H9 (cell line): ENCODE results near the gene AQP12A. TPM values are rescaled to one million over a fixed set of nuclear protein-coding genes. Genes with fewer than 3 reads are reported as not detected.

Experiments used
- DNase-seq: peaks from one replicate; pipeline ENCODE4 v3.0.0-alpha.2; 2017
- H2AFZ ChIP-seq: one replicate; pipeline ENCODE4 v1.6.1; 2013; ENCODE audit warnings: mild to moderate bottlenecking, low read length, control low read depth, moderate library complexity
- H2AK5ac ChIP-seq: 2 replicates; pipeline ENCODE4 v1.6.1; 2013; ENCODE audit warnings: low read length, control low read depth, mixed read lengths; ENCODE audit not compliant: insufficient read length
- H2BK120ac ChIP-seq: one replicate; pipeline ENCODE4 v1.6.1; 2013; ENCODE audit warnings: low read depth, mild to moderate bottlenecking, low read length, control low read depth, inconsistent platforms; ENCODE audit not compliant: poor library complexity, severe bottlenecking
- H2BK12ac ChIP-seq: 2 replicates; pipeline ENCODE4 v1.6.1; 2013; ENCODE audit warnings: low read length, control low read depth, mixed read lengths, low read depth; ENCODE audit not compliant: insufficient read length
- H2BK15ac ChIP-seq: 2 replicates; pipeline ENCODE4 v1.6.1; 2013; ENCODE audit warnings: low read depth, low read length, control low read depth
- H2BK20ac ChIP-seq: one replicate; pipeline ENCODE4 v1.6.1; 2013; ENCODE audit warnings: low read depth, mild to moderate bottlenecking, low read length, control low read depth, inconsistent platforms; ENCODE audit not compliant: poor library complexity, severe bottlenecking
- H2BK5ac ChIP-seq: 2 replicates; pipeline ENCODE4 v1.6.1; 2013; ENCODE audit warnings: low read length, control low read depth, mixed read lengths; ENCODE audit not compliant: insufficient read length
- H3K14ac ChIP-seq: 2 replicates; pipeline ENCODE4 v1.6.1; 2013; ENCODE audit warnings: low read length, control low read depth; ENCODE audit not compliant: insufficient read depth
- H3K18ac ChIP-seq: 2 replicates; pipeline ENCODE4 v1.6.1; 2013; ENCODE audit warnings: low read depth, mild to moderate bottlenecking, mixed read lengths, low read length, control low read depth; ENCODE audit not compliant: insufficient read length
- H3K23ac ChIP-seq: 2 replicates; pipeline ENCODE4 v1.6.1; 2013; ENCODE audit warnings: low read length, control low read depth, mixed read lengths, low read depth; ENCODE audit not compliant: insufficient read length
- H3K23me2 ChIP-seq: 2 replicates; pipeline ENCODE4 v1.6.1; 2013; ENCODE audit warnings: low read depth, mild to moderate bottlenecking, mixed read lengths, low read length, control low read depth; ENCODE audit not compliant: insufficient read length, poor library complexity, severe bottlenecking
- H3K27ac ChIP-seq: 2 replicates; pipeline ENCODE4 v1.5.1; 2013; ENCODE audit warnings: low read length, control low read depth, mixed read lengths, low read depth; ENCODE audit not compliant: insufficient read length
- H3K27me3 ChIP-seq: 2 replicates; pipeline ENCODE4 v1.6.1; 2013; ENCODE audit warnings: low read length, control low read depth, inconsistent platforms; ENCODE audit not compliant: insufficient read depth
- H3K4ac ChIP-seq: 2 replicates; pipeline ENCODE4 v1.6.1; 2013; ENCODE audit warnings: low read depth, mild to moderate bottlenecking, control low read depth, inconsistent platforms, low read length, moderate library complexity
- H3K4me1 ChIP-seq: 2 replicates; pipeline ENCODE4 v1.6.1; 2013; ENCODE audit warnings: low read length, control low read depth, inconsistent platforms; ENCODE audit not compliant: insufficient read depth
- H3K4me2 ChIP-seq: 2 replicates; pipeline ENCODE4 v1.6.1; 2013; ENCODE audit warnings: low read length, control low read depth, mixed read lengths; ENCODE audit not compliant: insufficient read length, insufficient read depth
- H3K56ac ChIP-seq: 2 replicates; pipeline ENCODE4 v1.6.1; 2013; ENCODE audit warnings: low read depth, mild to moderate bottlenecking, mixed read lengths, low read length, control low read depth; ENCODE audit not compliant: insufficient read length
- H3K79me1 ChIP-seq: 2 replicates; pipeline ENCODE4 v1.6.1; 2013; ENCODE audit warnings: low read depth, mild to moderate bottlenecking, moderate library complexity, low read length, control low read depth, inconsistent platforms; ENCODE audit not compliant: insufficient read depth, poor library complexity, severe bottlenecking
- H3K79me2 ChIP-seq: 2 replicates; pipeline ENCODE4 v1.6.1; 2013; ENCODE audit warnings: low read length, control low read depth, inconsistent platforms; ENCODE audit not compliant: insufficient read depth
- H3K9ac ChIP-seq: 2 replicates; pipeline ENCODE4 v1.6.1; 2013; ENCODE audit warnings: low read length, control low read depth, mixed read lengths; ENCODE audit not compliant: insufficient read length; ENCODE audit errors: extremely low read depth
- H3K9me3 ChIP-seq: one replicate; pipeline ENCODE4 v1.6.1; 2013; ENCODE audit warnings: low read depth, low read length, inconsistent platforms; ENCODE audit not compliant: control insufficient read depth
- H3T11ph ChIP-seq: one replicate; pipeline ENCODE4 v1.6.1; 2013; ENCODE audit warnings: mild to moderate bottlenecking, low read length, control low read depth, inconsistent platforms
- H4K20me1 ChIP-seq: one replicate; pipeline ENCODE4 v1.6.1; 2013; ENCODE audit not compliant: control insufficient read depth, insufficient read length, insufficient read depth
- H4K5ac ChIP-seq: 2 replicates; pipeline ENCODE4 v1.6.1; 2013; ENCODE audit warnings: low read depth, mild to moderate bottlenecking, mixed read lengths, low read length, control low read depth; ENCODE audit not compliant: insufficient read length
- H4K8ac ChIP-seq: replicated peaks from 2 replicates; pipeline ENCODE4 v1.6.1; 2013; ENCODE audit warnings: low read length, control low read depth, mixed read lengths, low read depth; ENCODE audit not compliant: insufficient read length
- H4K91ac ChIP-seq: 2 replicates; pipeline ENCODE4 v1.6.1; 2013; ENCODE audit warnings: low read depth, mild to moderate bottlenecking, moderate library complexity, mixed read lengths, low read length, control low read depth; ENCODE audit not compliant: insufficient read length
- H3K27ac Mint-ChIP-seq, 3 experiments: 2 replicates in 2 of 3; 3 replicates in 1 of 3; pipeline ENCODE4 v1.8.0; 2020 to 2021; ENCODE audit warnings: mixed read lengths in 3 of 3, mild to moderate bottlenecking in 1 of 3, moderate library complexity in 1 of 3
- H3K27me3 Mint-ChIP-seq: 2 replicates; pipeline ENCODE4 v1.8.0; 2021; ENCODE audit warnings: low read depth, mild to moderate bottlenecking, moderate library complexity, mixed read lengths
- H3K36me3 Mint-ChIP-seq, 3 experiments: 2 replicates in 2 of 3; 3 replicates in 1 of 3; pipeline ENCODE4 v1.8.0; 2020 to 2021; ENCODE audit warnings: low read depth in 3 of 3, mixed read lengths in 3 of 3; ENCODE audit not compliant: insufficient read depth in 1 of 3
- H3K4me1 Mint-ChIP-seq, 2 experiments: 2 replicates each; pipeline ENCODE4 v1.8.0; 2020; ENCODE audit warnings: mixed read lengths in 2 of 2
- H3K4me3 Mint-ChIP-seq, 2 experiments: 2 replicates in 1 of 2; 3 replicates in 1 of 2; pipeline ENCODE4 v1.8.0; 2020 to 2021; ENCODE audit warnings: mild to moderate bottlenecking in 2 of 2, mixed read lengths in 2 of 2, moderate library complexity in 1 of 2
- H3K9me3 Mint-ChIP-seq, 2 experiments: 2 replicates in 1 of 2; 3 replicates in 1 of 2; pipeline ENCODE4 v1.8.0; 2020; ENCODE audit warnings: mild to moderate bottlenecking in 2 of 2, mixed read lengths in 2 of 2, moderate library complexity in 1 of 2
- WGBS: extraction: QIAGEN DNeasy Blood & Tissue Kit; methylation state at CpG from one replicate; pipeline ENCODE4 v1.1.7; 2013; ENCODE audit warnings: missing lambda C conversion rate, low lambda C conversion rate, mixed read lengths; ENCODE audit not compliant: insufficient read length; ENCODE audit errors: extremely low coverage; 5-methylcytosine and 5-hydroxymethylcytosine counted together
- total RNA-seq: library from RNA; stranded (reverse); gene quantifications from 2 replicates; pipeline ENCODE4 v1.2.1, GENCODE V29; 2021
- TF ChIP-seq, protein P1 (sequence below): fragments of 200-600 bp; sonication (generic); conservative IDR thresholded peaks from 3 replicates; pipeline ENCODE4 v1.8.0; 2021; ENCODE audit warnings: antibody characterized with exemption, mild to moderate bottlenecking

AQP12A gene
- total RNA-seq, 1 experiment from 2014 or later: not detected

DNA sequence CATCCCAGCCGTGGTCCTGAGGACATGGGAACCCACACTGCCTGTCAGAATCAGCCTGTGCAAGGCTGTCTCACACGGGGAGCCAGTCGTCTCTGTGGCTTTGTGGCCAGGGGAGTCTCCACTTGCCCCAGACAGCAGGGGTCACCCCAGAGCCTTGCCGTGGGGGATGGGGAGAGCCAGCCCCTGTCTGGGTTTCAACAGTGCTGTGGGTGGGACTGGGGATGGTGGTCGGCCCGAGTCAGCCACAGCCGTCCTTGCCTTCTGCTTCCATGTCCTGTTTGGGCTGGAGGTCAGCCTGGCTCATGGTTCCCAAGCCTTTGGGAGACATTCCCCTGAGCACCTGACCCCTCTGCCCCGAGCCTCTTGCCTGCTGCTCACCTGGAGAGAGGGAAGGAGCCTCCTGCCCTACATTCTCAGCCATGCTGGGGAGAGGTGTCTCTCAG is 46.8 kb upstream of the AQP12A start:
- Histone ChIP-seq H2AFZ (no peak overlapping the region), H3K27ac (no peak overlapping the region), H3K14ac (peak overlapping the region; percentile 18; the same call in 1 of the 2 replicates), H3K27me3 (no peaks in the 10 kb centered on the region), H2AK5ac (no peak overlapping the region), H4K5ac (no peak overlapping the region), H3K79me1 (no peaks in the 10 kb centered on the region), H4K8ac (no peak overlapping the region), H3K4ac (no peak overlapping the region), H3K23ac (no peak overlapping the region), H4K91ac (no peak overlapping the region), H3K23me2 (no peaks in the 10 kb centered on the region), H3T11ph (no peak overlapping the region), H3K9ac (no peak overlapping the region), H2BK5ac (no peak overlapping the region), H4K20me1 (no peaks in the 10 kb centered on the region), H3K79me2 (no peaks in the 10 kb centered on the region), H3K18ac (no peak overlapping the region), H3K4me2 (no peak overlapping the region), H2BK20ac (no peak overlapping the region), H2BK15ac (no peak overlapping the region), H3K4me1 (no peaks in the 10 kb centered on the region), H3K9me3 (no peaks in the 10 kb centered on the region), H3K56ac (no peak overlapping the region), H2BK120ac (no peak overlapping the region), H2BK12ac (no peak overlapping the region)
- TF ChIP-seq, protein P1, sequence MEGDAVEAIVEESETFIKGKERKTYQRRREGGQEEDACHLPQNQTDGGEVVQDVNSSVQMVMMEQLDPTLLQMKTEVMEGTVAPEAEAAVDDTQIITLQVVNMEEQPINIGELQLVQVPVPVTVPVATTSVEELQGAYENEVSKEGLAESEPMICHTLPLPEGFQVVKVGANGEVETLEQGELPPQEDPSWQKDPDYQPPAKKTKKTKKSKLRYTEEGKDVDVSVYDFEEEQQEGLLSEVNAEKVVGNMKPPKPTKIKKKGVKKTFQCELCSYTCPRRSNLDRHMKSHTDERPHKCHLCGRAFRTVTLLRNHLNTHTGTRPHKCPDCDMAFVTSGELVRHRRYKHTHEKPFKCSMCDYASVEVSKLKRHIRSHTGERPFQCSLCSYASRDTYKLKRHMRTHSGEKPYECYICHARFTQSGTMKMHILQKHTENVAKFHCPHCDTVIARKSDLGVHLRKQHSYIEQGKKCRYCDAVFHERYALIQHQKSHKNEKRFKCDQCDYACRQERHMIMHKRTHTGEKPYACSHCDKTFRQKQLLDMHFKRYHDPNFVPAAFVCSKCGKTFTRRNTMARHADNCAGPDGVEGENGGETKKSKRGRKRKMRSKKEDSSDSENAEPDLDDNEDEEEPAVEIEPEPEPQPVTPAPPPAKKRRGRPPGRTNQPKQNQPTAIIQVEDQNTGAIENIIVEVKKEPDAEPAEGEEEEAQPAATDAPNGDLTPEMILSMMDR: no peak; the same call in 2 of the 3 replicates
- Mint-ChIP-seq H3K27ac (no peak overlapping the region), H3K36me3 (no peaks in the 10 kb centered on the region), H3K4me1 (peaks cover 9 to 17% of the 10 kb centered on the region in 2 experiments), H3K27me3 (peaks cover 36% of the 10 kb centered on the region), H3K4me3 (no peak overlapping the region), H3K9me3 (no peaks in the 10 kb centered on the region; a peak in 3 of 5 replicates)
- DNase-seq: peak; percentile 23
- no CpG with 5 or more reads among the region's 8 CpGs for WGBS
